ENCODE results near the gene LCN6.

LCN6 gene

GRCh38 chr9:136748666-136749611 lies 614 bp upstream of the LCN6 start:
- H3F3A ChIP-seq (ENCODE audit: low read depth) = no peaks in the 10 kb centered on the region
- H3K9ac ChIP-seq (ENCODE audit: low read depth, low read length, poor library complexity, severe bottlenecking) = no peak overlapping the region
- no peaks in the 10 kb centered on the region for H4K20me1 ChIP-seq (ENCODE audit: insufficient read depth, low read length, poor library complexity, severe bottlenecking)
- no peaks in the 10 kb centered on the region for H3K9me2 ChIP-seq (replicated peaks; ENCODE audit: low read depth, low read length)
- no peaks in the 10 kb centered on the region for H3K79me2 ChIP-seq (ENCODE audit: insufficient read depth, low read length)
- no peak overlapping the region for H3K4me2 ChIP-seq (ENCODE audit: low read depth, low read length, poor library complexity, severe bottlenecking)
- H3K27me3 ChIP-seq (ENCODE audit: insufficient read depth, low read length, poor library complexity, severe bottlenecking) = no peaks in the 10 kb centered on the region
- no peak overlapping the region for H3K4me3 ChIP-seq (ENCODE audit: low read length, poor library complexity, severe bottlenecking)
- H3K4me1 ChIP-seq (ENCODE audit: insufficient read depth, low read length, poor library complexity, severe bottlenecking) = no peaks in the 10 kb centered on the region
- no peaks in the 10 kb centered on the region for H3K36me3 ChIP-seq (ENCODE audit: insufficient read depth, low read length)
- TF ChIP-seq CTCF (conservative IDR thresholded peaks at IDR 0.05; ENCODE audit: low read length) (no peak), EZH2phosphoT487 (IDR thresholded peaks at IDR 0.05; ENCODE audit: borderline replicate concordance) (no peak)
- peaks cover 9% of the 10 kb centered on the region; the same call in 1 of the 2 replicates for H3K9me3 ChIP-seq (ENCODE audit: insufficient read depth, low read depth, low read length)
- H2AFZ ChIP-seq (ENCODE audit: low read length) = no peak overlapping the region

GRCh38 chr9:136747161-136748060 lies 914 bp downstream of the LCN6 start:
- TF ChIP-seq EZH2phosphoT487 (IDR thresholded peaks at IDR 0.05; ENCODE audit: borderline replicate concordance) (no peak), CTCF (conservative IDR thresholded peaks at IDR 0.05; ENCODE audit: low read length) (no peak)
- Histone ChIP-seq H3K9me3 (ENCODE audit: insufficient read depth, low read depth, low read length) (peaks cover 9% of the 10 kb centered on the region; the same call in 1 of the 2 replicates), H2AFZ (ENCODE audit: low read length) (no peak overlapping the region), H3K79me2 (ENCODE audit: insufficient read depth, low read length) (no peaks in the 10 kb centered on the region), H3K4me1 (ENCODE audit: insufficient read depth, low read length, poor library complexity, severe bottlenecking) (no peaks in the 10 kb centered on the region), H3K9me2 (replicated peaks; ENCODE audit: low read depth, low read length) (no peaks in the 10 kb centered on the region), H3K9ac (ENCODE audit: low read depth, low read length, poor library complexity, severe bottlenecking) (no peak overlapping the region), H3K36me3 (ENCODE audit: insufficient read depth, low read length) (no peaks in the 10 kb centered on the region), H3F3A (ENCODE audit: low read depth) (no peaks in the 10 kb centered on the region), H3K4me3 (ENCODE audit: low read length, poor library complexity, severe bottlenecking) (no peak overlapping the region), H4K20me1 (ENCODE audit: insufficient read depth, low read length, poor library complexity, severe bottlenecking) (no peaks in the 10 kb centered on the region), H3K4me2 (ENCODE audit: low read depth, low read length, poor library complexity, severe bottlenecking) (no peak overlapping the region), H3K27me3 (ENCODE audit: insufficient read depth, low read length, poor library complexity, severe bottlenecking) (no peaks in the 10 kb centered on the region)

GRCh38 chr9:136746621-136747020 lies 1.7 kb downstream of the LCN6 start:
- TF ChIP-seq CTCF (conservative IDR thresholded peaks at IDR 0.05; ENCODE audit: low read length) = no peak
- TF ChIP-seq EZH2phosphoT487 (IDR thresholded peaks at IDR 0.05; ENCODE audit: borderline replicate concordance) = no peak
- Histone ChIP-seq H3K4me3 (ENCODE audit: low read length, poor library complexity, severe bottlenecking) (no peak overlapping the region), H4K20me1 (ENCODE audit: insufficient read depth, low read length, poor library complexity, severe bottlenecking) (no peaks in the 10 kb centered on the region), H3K9me3 (ENCODE audit: insufficient read depth, low read depth, low read length) (peaks cover 5% of the 10 kb centered on the region; the same call in 1 of the 2 replicates), H3K4me1 (ENCODE audit: insufficient read depth, low read length, poor library complexity, severe bottlenecking) (no peaks in the 10 kb centered on the region), H2AFZ (ENCODE audit: low read length) (no peak overlapping the region), H3K27me3 (ENCODE audit: insufficient read depth, low read length, poor library complexity, severe bottlenecking) (no peaks in the 10 kb centered on the region), H3K9me2 (replicated peaks; ENCODE audit: low read depth, low read length) (no peaks in the 10 kb centered on the region), H3F3A (ENCODE audit: low read depth) (no peaks in the 10 kb centered on the region), H3K4me2 (ENCODE audit: low read depth, low read length, poor library complexity, severe bottlenecking) (no peak overlapping the region), H3K79me2 (ENCODE audit: insufficient read depth, low read length) (no peaks in the 10 kb centered on the region), H3K36me3 (ENCODE audit: insufficient read depth, low read length) (no peaks in the 10 kb centered on the region), H3K9ac (ENCODE audit: low read depth, low read length, poor library complexity, severe bottlenecking) (no peak overlapping the region)

Measured in Loucy (cell line).